ENCODE data around the gene PLA2G2D.
"Not testable (repeated sequence)": the region's sequence is repeated elsewhere in the genome, so short reads cannot be mapped to it uniquely, and the experiment has no call there.

The PLA2G2D gene

DNA sequence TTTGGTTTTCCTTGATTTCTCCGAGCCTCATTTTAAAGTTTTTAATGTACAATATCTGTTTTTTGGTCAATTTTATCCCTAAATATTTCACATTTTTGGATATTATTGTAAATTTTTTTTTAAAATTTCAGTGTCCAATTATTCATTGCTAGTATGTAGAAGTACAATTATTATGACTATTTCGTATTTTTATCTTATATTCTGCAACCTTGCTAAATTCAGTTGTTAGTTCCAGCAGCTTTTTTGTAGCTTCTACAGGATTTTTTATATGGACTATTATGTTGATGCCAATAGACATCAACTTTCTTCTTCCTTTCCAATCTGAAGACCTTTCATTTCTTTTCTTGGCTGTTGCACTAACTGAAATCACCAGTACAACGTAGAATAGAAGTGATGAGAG is 15.7 kb upstream of the PLA2G2D start:
- Histone ChIP-seq H3K27me3 (ENCODE audit: control insufficient read depth in 1 of 2, insufficient read depth in 2 of 2, low read length in 2 of 2) (no peaks in the 10 kb centered on the region), H3K27ac (ENCODE audit: low read depth, low read length) (no peak overlapping the region), H3K4me1 (ENCODE audit: control insufficient read depth in 1 of 2, insufficient read depth in 2 of 2, low read length in 2 of 2) (no peaks in the 10 kb centered on the region), H3K4me3 (ENCODE audit: low read depth in 1 of 2, low read length in 2 of 2) (no peak overlapping the region), H3K9ac (ENCODE audit: low read depth in 1 of 2, low read length in 2 of 2) (no peak overlapping the region), H3K36me3 (ENCODE audit: control insufficient read depth in 1 of 2, insufficient read depth in 2 of 2, low read length in 2 of 2) (no peaks in the 10 kb centered on the region), H3K9me3 (ENCODE audit: control insufficient read depth in 1 of 2, low read length in 2 of 2) (no peaks in the 10 kb centered on the region)

DNA sequence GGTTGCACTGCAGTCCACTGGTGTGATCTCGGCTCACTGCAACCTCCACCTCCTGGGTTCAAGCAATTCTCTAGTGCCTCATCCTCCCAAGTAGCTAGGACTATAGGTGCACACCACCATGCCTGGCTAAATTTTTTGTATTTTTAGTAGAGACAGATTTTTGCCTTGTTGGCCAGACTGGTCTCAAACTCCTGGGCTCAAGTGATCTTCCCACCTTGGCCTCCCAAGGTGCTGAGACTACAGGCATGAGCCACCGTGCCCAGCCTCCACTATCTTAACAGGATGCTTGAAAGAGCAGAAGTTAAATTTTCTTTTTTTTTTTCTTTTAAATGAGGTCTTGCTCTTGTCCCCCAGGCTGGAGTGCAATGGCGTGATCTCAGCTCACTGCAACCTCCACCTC is 11.2 kb upstream of the PLA2G2D start:
- H3K27ac ChIP-seq (ENCODE audit: low read depth, low read length); H3K27me3 ChIP-seq (ENCODE audit: control insufficient read depth in 1 of 2, insufficient read depth in 2 of 2, low read length in 2 of 2); H3K9ac ChIP-seq (ENCODE audit: low read depth in 1 of 2, low read length in 2 of 2); H3K4me1 ChIP-seq (ENCODE audit: control insufficient read depth in 1 of 2, insufficient read depth in 2 of 2, low read length in 2 of 2); H3K4me3 ChIP-seq (ENCODE audit: low read depth in 1 of 2, low read length in 2 of 2); H3K9me3 ChIP-seq (ENCODE audit: control insufficient read depth in 1 of 2, low read length in 2 of 2); H3K36me3 ChIP-seq (ENCODE audit: control insufficient read depth in 1 of 2, insufficient read depth in 2 of 2, low read length in 2 of 2): not testable (repeated sequence)

DNA sequence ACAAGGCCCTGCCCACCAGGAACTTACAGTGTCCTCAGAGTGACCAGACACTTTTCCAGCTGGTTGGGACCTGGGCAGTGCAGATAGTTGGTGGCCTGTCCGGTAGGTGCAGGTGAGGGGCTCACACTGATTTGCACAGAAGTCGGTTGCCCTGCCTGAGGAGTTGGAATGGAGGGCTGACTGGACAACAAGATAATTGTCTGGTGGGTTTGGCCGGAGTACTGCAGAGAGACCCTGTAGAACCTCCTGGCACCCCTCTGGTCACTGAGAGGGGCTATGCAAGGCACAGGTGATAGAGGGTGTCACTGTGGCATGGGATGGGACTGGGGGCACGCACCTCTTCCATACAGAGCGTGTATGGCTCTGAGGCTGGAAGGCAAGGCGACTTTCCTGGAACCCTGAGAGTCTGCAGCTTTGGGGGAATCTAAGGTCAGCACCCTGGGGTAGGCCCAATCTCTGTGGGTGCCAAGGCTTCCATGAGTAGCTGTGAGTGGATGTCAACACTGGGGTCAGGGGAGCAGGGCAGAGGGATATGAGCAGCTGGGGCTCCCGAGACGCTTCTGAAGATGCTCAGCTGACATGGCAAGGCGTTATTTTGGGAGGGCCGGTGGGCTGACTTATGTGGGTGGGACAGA is 7.6 kb upstream of the PLA2G2D start:
- Histone ChIP-seq H3K27me3 (ENCODE audit: control insufficient read depth in 1 of 2, insufficient read depth in 2 of 2, low read length in 2 of 2) (peaks cover 0 to under 1% of the 10 kb centered on the region in 2 donors), H3K4me1 (ENCODE audit: control insufficient read depth in 1 of 2, insufficient read depth in 2 of 2, low read length in 2 of 2) (peaks cover 0 to 7% of the 10 kb centered on the region in 2 donors), H3K4me3 (ENCODE audit: low read depth in 1 of 2, low read length in 2 of 2) (no peak overlapping the region), H3K9ac (ENCODE audit: low read depth in 1 of 2, low read length in 2 of 2) (no peak overlapping the region), H3K36me3 (ENCODE audit: control insufficient read depth in 1 of 2, insufficient read depth in 2 of 2, low read length in 2 of 2) (no peaks in the 10 kb centered on the region), H3K27ac (ENCODE audit: low read depth, low read length) (no peak overlapping the region), H3K9me3 (ENCODE audit: control insufficient read depth in 1 of 2, low read length in 2 of 2) (no peaks in the 10 kb centered on the region)

DNA sequence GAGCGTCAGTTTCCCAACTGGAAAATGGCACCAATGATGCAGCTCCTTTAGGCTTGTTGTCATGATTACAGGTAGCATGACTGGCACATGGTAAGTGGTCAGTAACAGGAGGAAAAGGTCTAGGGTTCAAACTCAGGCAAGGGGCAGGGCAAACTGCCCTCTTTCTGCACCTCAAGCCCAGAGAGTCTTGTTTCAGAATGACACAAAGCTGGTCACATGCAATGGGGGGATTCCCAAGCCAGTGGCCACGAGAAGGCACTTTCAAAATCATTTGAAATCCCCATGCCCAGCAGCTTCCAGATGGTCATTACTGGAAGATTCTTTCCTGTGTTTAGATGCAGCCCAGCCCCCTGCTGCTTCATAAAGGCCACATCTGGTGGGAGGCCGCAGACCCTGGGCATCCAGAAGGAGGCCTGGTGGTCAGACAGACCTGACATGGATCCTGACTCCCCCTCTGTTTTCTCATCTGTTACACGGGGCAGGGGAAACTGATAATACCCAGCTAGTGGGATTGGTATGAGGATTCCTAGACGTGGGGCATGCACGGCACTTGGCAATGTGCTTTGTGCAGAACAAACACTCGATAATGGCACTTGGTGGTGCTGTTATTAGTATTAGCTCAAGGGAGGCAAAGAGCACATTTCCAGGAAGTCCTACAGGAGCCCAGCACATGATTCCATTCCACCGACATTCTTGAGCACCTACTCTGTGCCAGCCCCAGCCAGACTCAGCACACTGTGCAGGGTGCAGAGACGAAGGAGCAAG is 6.9 kb upstream of the PLA2G2D start:
- H3K9me3 ChIP-seq (ENCODE audit: control insufficient read depth in 1 of 2, low read length in 2 of 2): no peaks in the 10 kb centered on the region
- H3K4me1 ChIP-seq (ENCODE audit: control insufficient read depth in 1 of 2, insufficient read depth in 2 of 2, low read length in 2 of 2): peaks cover 0 to 7% of the 10 kb centered on the region in 2 donors
- H3K9ac ChIP-seq (ENCODE audit: low read depth in 1 of 2, low read length in 2 of 2): no peak overlapping the region
- H3K4me3 ChIP-seq (ENCODE audit: low read depth in 1 of 2, low read length in 2 of 2): no peak overlapping the region
- no peaks in the 10 kb centered on the region for H3K36me3 ChIP-seq (ENCODE audit: control insufficient read depth in 1 of 2, insufficient read depth in 2 of 2, low read length in 2 of 2)
- H3K27me3 ChIP-seq (ENCODE audit: control insufficient read depth in 1 of 2, insufficient read depth in 2 of 2, low read length in 2 of 2): peaks cover 0 to 4% of the 10 kb centered on the region in 2 donors
- no peak overlapping the region for H3K27ac ChIP-seq (ENCODE audit: low read depth, low read length)

DNA sequence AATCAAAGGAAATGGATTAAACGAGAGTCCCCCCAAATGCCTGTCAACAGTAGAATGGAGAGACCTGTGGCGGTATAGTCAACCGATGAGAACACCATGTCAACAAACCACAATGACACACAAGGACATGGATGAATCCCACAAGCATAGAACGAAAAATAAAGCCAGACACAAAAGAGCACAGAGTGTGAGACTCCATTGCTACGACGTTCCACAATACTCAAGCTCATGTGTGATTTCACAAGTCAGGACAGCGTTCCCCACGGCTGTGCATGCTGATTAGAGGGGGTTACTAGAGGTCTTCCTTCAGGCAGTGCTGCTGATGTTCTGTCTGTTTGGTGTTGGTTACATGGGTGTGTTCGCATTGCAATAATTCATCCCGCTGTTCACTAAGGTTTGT is 5.8 kb upstream of the PLA2G2D start:
- Histone ChIP-seq H3K9ac (ENCODE audit: low read depth in 1 of 2, low read length in 2 of 2) (no peak overlapping the region), H3K36me3 (ENCODE audit: control insufficient read depth in 1 of 2, insufficient read depth in 2 of 2, low read length in 2 of 2) (no peaks in the 10 kb centered on the region), H3K27me3 (ENCODE audit: control insufficient read depth in 1 of 2, insufficient read depth in 2 of 2, low read length in 2 of 2) (peaks cover 0 to 4% of the 10 kb centered on the region in 2 donors), H3K27ac (ENCODE audit: low read depth, low read length) (no peak overlapping the region), H3K4me3 (ENCODE audit: low read depth in 1 of 2, low read length in 2 of 2) (no peak overlapping the region), H3K4me1 (ENCODE audit: control insufficient read depth in 1 of 2, insufficient read depth in 2 of 2, low read length in 2 of 2) (peaks cover 0 to 7% of the 10 kb centered on the region in 2 donors), H3K9me3 (ENCODE audit: control insufficient read depth in 1 of 2, low read length in 2 of 2) (no peaks in the 10 kb centered on the region)

GRCh38 chr1:20124456-20125057 is 5.2 kb upstream of the PLA2G2D start:
- H3K9me3 ChIP-seq (ENCODE audit: control insufficient read depth in 1 of 2, low read length in 2 of 2): no peaks in the 10 kb centered on the region
- no peak overlapping the region for H3K4me3 ChIP-seq (ENCODE audit: low read depth in 1 of 2, low read length in 2 of 2)
- no peaks in the 10 kb centered on the region for H3K36me3 ChIP-seq (ENCODE audit: control insufficient read depth in 1 of 2, insufficient read depth in 2 of 2, low read length in 2 of 2)
- peaks cover 0 to 4% of the 10 kb centered on the region in 2 donors for H3K27me3 ChIP-seq (ENCODE audit: control insufficient read depth in 1 of 2, insufficient read depth in 2 of 2, low read length in 2 of 2)
- H3K27ac ChIP-seq (ENCODE audit: low read depth, low read length): no peak overlapping the region
- no peak overlapping the region for H3K9ac ChIP-seq (ENCODE audit: low read depth in 1 of 2, low read length in 2 of 2)
- peaks cover 0 to 7% of the 10 kb centered on the region in 2 donors for H3K4me1 ChIP-seq (ENCODE audit: control insufficient read depth in 1 of 2, insufficient read depth in 2 of 2, low read length in 2 of 2)

GRCh38 chr1:20123722-20124455 is 4.6 kb upstream of the PLA2G2D start:
- no peak overlapping the region for H3K9ac ChIP-seq (ENCODE audit: low read depth in 1 of 2, low read length in 2 of 2)
- H3K27ac ChIP-seq (ENCODE audit: low read depth, low read length): no peak overlapping the region
- H3K27me3 ChIP-seq (ENCODE audit: control insufficient read depth in 1 of 2, insufficient read depth in 2 of 2, low read length in 2 of 2): peaks cover 0 to 4% of the 10 kb centered on the region in 2 donors
- peaks cover 0 to 10% of the 10 kb centered on the region in 2 donors for H3K4me1 ChIP-seq (ENCODE audit: control insufficient read depth in 1 of 2, insufficient read depth in 2 of 2, low read length in 2 of 2)
- no peaks in the 10 kb centered on the region for H3K36me3 ChIP-seq (ENCODE audit: control insufficient read depth in 1 of 2, insufficient read depth in 2 of 2, low read length in 2 of 2)
- H3K4me3 ChIP-seq (ENCODE audit: low read depth in 1 of 2, low read length in 2 of 2): no peak overlapping the region
- no peaks in the 10 kb centered on the region for H3K9me3 ChIP-seq (ENCODE audit: control insufficient read depth in 1 of 2, low read length in 2 of 2)

DNA sequence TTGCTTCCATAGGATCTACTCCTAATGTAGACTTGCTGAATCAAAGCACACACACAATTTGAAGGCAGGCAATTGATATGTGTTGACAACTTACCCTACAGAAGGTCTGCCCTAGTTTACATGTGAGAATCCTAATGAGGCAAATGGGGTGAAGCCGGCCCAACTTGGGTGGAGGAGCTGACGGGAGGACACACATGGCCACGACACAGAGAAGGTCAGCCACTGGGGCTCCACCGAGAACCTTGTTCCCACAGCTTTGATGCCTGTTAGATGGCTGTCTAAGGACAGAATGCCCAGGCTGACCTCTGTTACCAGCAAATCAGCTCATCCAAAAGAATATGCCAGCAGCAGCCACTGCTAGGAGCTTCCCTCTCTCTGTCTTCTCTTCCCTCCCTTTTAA is 1.5 kb upstream of the PLA2G2D start:
- Histone ChIP-seq H3K9me3 (ENCODE audit: control insufficient read depth in 1 of 2, low read length in 2 of 2) (no peaks in the 10 kb centered on the region), H3K27me3 (ENCODE audit: control insufficient read depth in 1 of 2, insufficient read depth in 2 of 2, low read length in 2 of 2) (peaks cover 0 to 4% of the 10 kb centered on the region in 2 donors), H3K9ac (ENCODE audit: low read depth in 1 of 2, low read length in 2 of 2) (no peak overlapping the region), H3K36me3 (ENCODE audit: control insufficient read depth in 1 of 2, insufficient read depth in 2 of 2, low read length in 2 of 2) (no peaks in the 10 kb centered on the region), H3K4me3 (ENCODE audit: low read depth in 1 of 2, low read length in 2 of 2) (no peak overlapping the region), H3K27ac (ENCODE audit: low read depth, low read length) (no peak overlapping the region), H3K4me1 (ENCODE audit: control insufficient read depth in 1 of 2, insufficient read depth in 2 of 2, low read length in 2 of 2) (peaks cover 0 to 10% of the 10 kb centered on the region in 2 donors)

DNA sequence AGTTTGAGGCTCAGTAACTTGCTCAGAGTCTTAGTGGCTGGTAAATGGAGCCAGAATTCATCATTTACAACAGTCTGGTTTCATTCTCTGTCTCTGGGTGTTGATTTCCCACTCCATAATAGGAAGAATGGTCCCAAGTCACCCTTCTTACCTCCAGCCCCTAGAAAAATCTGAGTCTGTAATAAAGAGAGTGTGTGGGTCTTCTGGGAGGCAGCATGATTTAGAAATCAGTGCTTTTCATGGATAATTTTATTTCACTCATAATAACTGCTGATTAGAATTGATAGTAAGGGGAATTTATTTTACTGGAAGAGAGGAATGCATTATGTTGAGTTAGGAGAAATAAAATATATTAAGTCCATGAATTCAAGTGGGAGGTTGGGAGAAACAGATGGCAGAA is 2.1 kb downstream of the PLA2G2D start:
- Histone ChIP-seq H3K4me1 (ENCODE audit: control insufficient read depth in 1 of 2, insufficient read depth in 2 of 2, low read length in 2 of 2) (peaks cover 0 to 3% of the 10 kb centered on the region in 2 donors), H3K36me3 (ENCODE audit: control insufficient read depth in 1 of 2, insufficient read depth in 2 of 2, low read length in 2 of 2) (no peaks in the 10 kb centered on the region), H3K27ac (ENCODE audit: low read depth, low read length) (no peak overlapping the region), H3K27me3 (ENCODE audit: control insufficient read depth in 1 of 2, insufficient read depth in 2 of 2, low read length in 2 of 2) (peaks cover 0 to 4% of the 10 kb centered on the region in 2 donors), H3K9ac (ENCODE audit: low read depth in 1 of 2, low read length in 2 of 2) (no peak overlapping the region), H3K9me3 (ENCODE audit: control insufficient read depth in 1 of 2, low read length in 2 of 2) (no peaks in the 10 kb centered on the region), H3K4me3 (ENCODE audit: low read depth in 1 of 2, low read length in 2 of 2) (no peak overlapping the region)

DNA sequence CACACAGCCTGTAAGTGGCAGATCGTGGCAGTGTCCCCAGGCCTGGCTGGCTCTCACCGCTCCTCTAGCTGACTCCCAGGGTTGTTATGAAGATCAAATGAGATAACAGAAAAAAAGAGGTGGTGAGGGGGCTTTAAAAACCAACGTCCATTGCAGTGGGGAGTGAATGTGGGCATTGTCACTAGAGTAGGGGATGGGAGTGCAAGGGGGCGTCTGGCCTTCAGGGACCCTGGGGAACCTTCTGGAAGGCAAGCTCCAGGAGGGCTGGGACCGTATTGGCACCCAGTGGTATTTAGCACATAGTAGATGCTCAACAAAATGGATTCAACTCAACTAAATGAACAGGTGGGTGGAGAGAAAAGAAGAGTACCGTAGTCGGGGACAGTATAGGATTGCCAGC is 3.4 kb downstream of the PLA2G2D start:
- H3K9ac ChIP-seq (ENCODE audit: low read depth in 1 of 2, low read length in 2 of 2): no peak overlapping the region
- H3K27me3 ChIP-seq (ENCODE audit: control insufficient read depth in 1 of 2, insufficient read depth in 2 of 2, low read length in 2 of 2): no peaks in the 10 kb centered on the region
- H3K9me3 ChIP-seq (ENCODE audit: control insufficient read depth in 1 of 2, low read length in 2 of 2): no peaks in the 10 kb centered on the region
- H3K4me1 ChIP-seq (ENCODE audit: control insufficient read depth in 1 of 2, insufficient read depth in 2 of 2, low read length in 2 of 2): peaks cover 0 to 3% of the 10 kb centered on the region in 2 donors
- no peak overlapping the region for H3K27ac ChIP-seq (ENCODE audit: low read depth, low read length)
- H3K4me3 ChIP-seq (ENCODE audit: low read depth in 1 of 2, low read length in 2 of 2): no peak overlapping the region
- no peaks in the 10 kb centered on the region for H3K36me3 ChIP-seq (ENCODE audit: control insufficient read depth in 1 of 2, insufficient read depth in 2 of 2, low read length in 2 of 2)
